HEK293 (cell line): Measurements from ENCODE around the gene PIP4K2B.
A peak's percentile ranks its signal among the peaks of the same experiment; 100 is the strongest.

ENCODE experiments used
- CTCF ChIA-PET: fragments of 350-600 bp; formaldehyde crosslinking; extraction: SDS; loops from one replicate; lab custom pipeline; 2021; ENCODE audit warnings: antibody characterized with exemption; lab: Yijun Ruan, JAX
- POLR2A ChIA-PET: fragments of 300-600 bp; formaldehyde crosslinking; extraction: SDS; loops from one replicate; lab custom pipeline; 2020; ENCODE audit warnings: antibody characterized with exemption, inconsistent platforms; lab: Yijun Ruan, JAX
- H3K27ac ChIP-seq: fragments of 200-500 bp; sonication (Bioruptor generic); 2 replicates; pipeline ENCODE4 v1.5.1; 2014; ENCODE audit warnings: low read depth, low read length, control low read depth, inconsistent platforms; ENCODE audit errors: extremely low read depth
- H3K36me3 ChIP-seq, 2 experiments: fragments of 200-500 bp in 1 of 2; sonication (Bioruptor generic) in 1 of 2; 1 replicate in 1 of 2; 2 replicates in 1 of 2; pipeline ENCODE4 v1.5.1; 2014 to 2017; ENCODE audit warnings: inconsistent platforms in 2 of 2, low read length in 2 of 2; ENCODE audit not compliant: control insufficient read depth in 2 of 2, insufficient read depth in 1 of 2
- H3K4me1 ChIP-seq: fragments of 200-500 bp; sonication (Bioruptor generic); 2 replicates; pipeline ENCODE4 v1.5.1; 2014; ENCODE audit warnings: mild to moderate bottlenecking, low read length, inconsistent platforms; ENCODE audit not compliant: control insufficient read depth, insufficient read depth
- H3K4me3 ChIP-seq: 2 replicates; pipeline ENCODE4 v1.5.1; 2011; ENCODE audit warnings: low read depth, mild to moderate bottlenecking, control low read depth, low read length, moderate library complexity
- H3K9me3 ChIP-seq: fragments of 200-500 bp; sonication (Bioruptor generic); 2 replicates; pipeline ENCODE4 v1.5.1; 2014; ENCODE audit warnings: low read depth, low read length, inconsistent platforms; ENCODE audit not compliant: control insufficient read depth, insufficient read depth
- BCL6B ChIP-seq: fragments of 450-650 bp; formaldehyde crosslinking; IDR thresholded peaks from 2 replicates; pipeline ENCODE4 v1.5.1; 2017; ENCODE audit warnings: missing biosample characterization, missing genetic modification characterization
- GLIS2 ChIP-seq: fragments of 450-650 bp; formaldehyde crosslinking; IDR thresholded peaks from 2 replicates; pipeline ENCODE4 v1.5.1; 2016; ENCODE audit warnings: missing biosample characterization, missing genetic modification characterization
- IKZF3 ChIP-seq: fragments of 450-650 bp; IDR thresholded peaks from 2 replicates; pipeline ENCODE4 v1.5.0; 2018; ENCODE audit warnings: missing biosample characterization, mild to moderate bottlenecking, missing genetic modification characterization, moderate library complexity
- KLF9 ChIP-seq: fragments of 450-650 bp; formaldehyde crosslinking; IDR thresholded peaks from 2 replicates; pipeline ENCODE4 v1.5.1; 2016; ENCODE audit warnings: missing biosample characterization, missing genetic modification characterization, low read depth
- PRDM10 ChIP-seq: fragments of 450-650 bp; formaldehyde crosslinking; IDR thresholded peaks from 2 replicates; pipeline ENCODE4 v1.5.1; 2016; ENCODE audit warnings: missing biosample characterization, missing genetic modification characterization
- SETDB1 ChIP-seq: IDR thresholded peaks from one replicate; pipeline ENCODE4 v1.6.1; 2017; ENCODE audit warnings: mild to moderate bottlenecking, low read length, moderate library complexity, mixed read lengths; ENCODE audit not compliant: insufficient read length
- SP3 ChIP-seq: fragments of 450-650 bp; formaldehyde crosslinking; IDR thresholded peaks from 2 replicates; pipeline ENCODE4 v1.5.1; 2016; ENCODE audit warnings: missing biosample characterization, missing genetic modification characterization
- TCF7L2 ChIP-seq: IDR thresholded peaks from 2 replicates; pipeline ENCODE4 v1.6.1; 2011; ENCODE audit warnings: low read depth, mild to moderate bottlenecking, inconsistent platforms, low read length, moderate library complexity, borderline replicate concordance
- ZNF112 ChIP-seq: fragments of 450-650 bp; formaldehyde crosslinking; IDR thresholded peaks from 2 replicates; pipeline ENCODE4 v1.5.0; 2017; ENCODE audit warnings: missing biosample characterization, missing genetic modification characterization
- ZNF174 ChIP-seq: fragments of 450-650 bp; formaldehyde crosslinking; IDR thresholded peaks from 2 replicates; pipeline ENCODE4 v1.5.0; 2017; ENCODE audit warnings: missing biosample characterization, mild to moderate bottlenecking, missing genetic modification characterization
- ZNF23 ChIP-seq: fragments of 450-650 bp; formaldehyde crosslinking; IDR thresholded peaks from 2 replicates; pipeline ENCODE4 v1.5.1; 2016; ENCODE audit warnings: missing biosample characterization, missing genetic modification characterization, borderline replicate concordance
- ZNF555 ChIP-seq: fragments of 450-650 bp; formaldehyde crosslinking; conservative IDR thresholded peaks from 2 replicates; pipeline ENCODE4 v1.5.1; 2017; ENCODE audit warnings: missing biosample characterization, mild to moderate bottlenecking, missing genetic modification characterization, inconsistent platforms
- ZNF558 ChIP-seq: fragments of 450-650 bp; formaldehyde crosslinking; IDR thresholded peaks from 2 replicates; pipeline ENCODE4 v1.5.1; 2016; ENCODE audit warnings: missing biosample characterization, missing genetic modification characterization
- ZNF571 ChIP-seq: fragments of 450-650 bp; formaldehyde crosslinking; IDR thresholded peaks from 2 replicates; pipeline ENCODE4 v1.5.0; 2017; ENCODE audit warnings: missing biosample characterization, missing genetic modification characterization
- ZNF776 ChIP-seq: fragments of 450-650 bp; formaldehyde crosslinking; IDR thresholded peaks from 2 replicates; pipeline ENCODE4 v1.5.0; 2017; ENCODE audit warnings: missing biosample characterization, missing genetic modification characterization, borderline replicate concordance
- ZNF777 ChIP-seq: fragments of 450-650 bp; formaldehyde crosslinking; IDR thresholded peaks from 2 replicates; pipeline ENCODE4 v1.5.1; 2017; ENCODE audit warnings: missing biosample characterization, missing genetic modification characterization, borderline replicate concordance
- ZSCAN23 ChIP-seq: fragments of 450-650 bp; formaldehyde crosslinking; IDR thresholded peaks from 2 replicates; pipeline ENCODE4 v1.5.1; 2016; ENCODE audit warnings: missing biosample characterization, missing genetic modification characterization
- TF ChIP-seq, protein P1 (sequence below): fragments of 450-650 bp; formaldehyde crosslinking; optimal IDR thresholded peaks from 2 replicates; pipeline ENCODE3; 2016; ENCODE audit warnings: missing biosample characterization, mild to moderate bottlenecking, missing genetic modification characterization

PIP4K2B gene

GRCh38 chr17:38750312-38751121 lies 48.8 kb downstream of the PIP4K2B start:
- Histone ChIP-seq H3K4me1 (peaks cover 25% of the 10 kb centered on the region), H3K9me3 (no peaks in the 10 kb centered on the region), H3K36me3 (peaks cover 18 to 19% of the 10 kb centered on the region in 2 experiments), H3K27ac (peak overlapping the region; percentile 89; the same call in 1 of the 2 replicates), H3K4me3 (no peak overlapping the region)
- CTCF ChIA-PET: interaction anchor here (0.8 to 1.0 kb wide), 2 partner anchors 16 to 88 kb away, joined by 3 to 4 read pairs; no protein-coding TSS in a partner anchor
- POLR2A ChIA-PET: interaction anchor here (0.9 to 2.8 kb wide), 3 partner anchors 16 to 59 kb away, joined by 6 to 20 read pairs (median 8); partner anchors contain the start of gene MLLT6
- no peak for TF ChIP-seq ZNF776 (tag by site-specific recombination)
- TF ChIP-seq ZNF571 (tag by site-specific recombination): no peak
- TF ChIP-seq BCL6B (tag by site-specific recombination): no peak
- no peak for TF ChIP-seq SETDB1

DNA sequence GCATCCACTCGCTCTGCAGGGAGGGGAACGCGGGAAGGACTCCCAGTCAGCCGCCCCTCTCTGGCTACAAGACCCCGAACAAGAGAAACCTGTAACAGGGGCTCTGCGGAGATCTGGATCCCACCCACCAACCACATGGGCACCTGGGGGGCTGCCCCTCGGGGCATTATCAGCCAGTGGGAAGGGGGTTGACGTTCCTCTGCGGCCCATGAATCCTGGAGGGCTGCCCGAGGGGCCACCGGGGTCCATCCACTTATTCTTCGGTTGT lies 49.4 kb downstream of the PIP4K2B start:
- POLR2A ChIA-PET: interaction anchor here (1.0 to 2.8 kb wide), 6 partner anchors 16 to 120 kb away, joined by 3 to 20 read pairs (median 7); partner anchors contain the start of genes CISD3, LASP1 and MLLT6

GRCh38 chr17:38749223-38750043 lies 49.9 kb downstream of the PIP4K2B start:
- POLR2A ChIA-PET: interaction anchor here (0.5 to 1.6 kb wide), 9 partner anchors 9 to 209 kb away, joined by 3 to 7 read pairs (median 3); partner anchors contain the start of genes CISD3, LASP1 and MLLT6
- Histone ChIP-seq H3K9me3 (no peaks in the 10 kb centered on the region), H3K27ac (peak overlapping the region; percentile 89)
- TF ChIP-seq ZNF23 (no peak), ZNF558 (no peak), ZNF555 (no peak), KLF9 (tag by site-specific recombination) (peak; percentile 89), BCL6B (tag by site-specific recombination) (no peak), TCF7L2 (no peak), ZNF174 (tag by site-specific recombination) (no peak), ZNF112 (tag by site-specific recombination) (no peak)
- TF ChIP-seq, protein P1, sequence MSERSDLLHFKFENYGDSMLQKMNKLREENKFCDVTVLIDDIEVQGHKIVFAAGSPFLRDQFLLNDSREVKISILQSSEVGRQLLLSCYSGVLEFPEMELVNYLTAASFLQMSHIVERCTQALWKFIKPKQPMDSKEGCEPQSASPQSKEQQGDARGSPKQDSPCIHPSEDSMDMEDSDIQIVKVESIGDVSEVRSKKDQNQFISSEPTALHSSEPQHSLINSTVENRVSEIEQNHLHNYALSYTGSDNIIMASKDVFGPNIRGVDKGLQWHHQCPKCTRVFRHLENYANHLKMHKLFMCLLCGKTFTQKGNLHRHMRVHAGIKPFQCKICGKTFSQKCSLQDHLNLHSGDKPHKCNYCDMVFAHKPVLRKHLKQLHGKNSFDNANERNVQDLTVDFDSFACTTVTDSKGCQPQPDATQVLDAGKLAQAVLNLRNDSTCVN (tag by site-specific recombination): peak; percentile 96

More for the DNA sequence above, 49.4 kb downstream of the PIP4K2B start:
- no peaks in the 10 kb centered on the region for H3K9me3 ChIP-seq
- H3K4me1 ChIP-seq: peaks cover 29% of the 10 kb centered on the region
- peak overlapping the region; percentile 54 for H3K4me3 ChIP-seq
- CTCF ChIA-PET: interaction anchor here (0.8 kb wide), 1 partner anchor 87 kb away, joined by 3 read pairs; no protein-coding TSS in a partner anchor
- peak overlapping the region; percentile 89; the same call in 1 of the 2 replicates for H3K27ac ChIP-seq
- no peak for TF ChIP-seq ZSCAN23 (tag by site-specific recombination)
- no peak for TF ChIP-seq ZNF571 (tag by site-specific recombination)
- TF ChIP-seq IKZF3: no peak
- TF ChIP-seq ZNF777 (tag by site-specific recombination): no peak
- 0 out of 2 replicates have a peak, but pooled peaks have one; percentile 10 for TF ChIP-seq SP3 (tag by site-specific recombination)
- TF ChIP-seq PRDM10 (tag by site-specific recombination): peak; percentile 4; the same call in 1 of the 2 replicates
- TF ChIP-seq GLIS2: no peak; the same call in 1 of the 2 replicates
- H3K36me3 ChIP-seq: peaks cover 14 to 15% of the 10 kb centered on the region in 2 experiments

More at GRCh38 chr17:38749223-38750043, 49.9 kb downstream of the PIP4K2B start:
- H3K4me1 ChIP-seq: peaks cover 29% of the 10 kb centered on the region
- H3K36me3 ChIP-seq: peaks cover 9 to 10% of the 10 kb centered on the region in 2 experiments
- CTCF ChIA-PET: interaction anchor here (0.7 kb wide), 1 partner anchor 45 kb away, joined by 6 read pairs; no protein-coding TSS in a partner anchor
- peak overlapping the region; percentile 54 for H3K4me3 ChIP-seq
